GM04504 (cell line): ENCODE measurements around the gene C17orf50.
"Not testable (repeated sequence)": the region's sequence is repeated elsewhere in the genome, so short reads cannot be mapped to it uniquely, and the experiment has no call there.

Source experiments
- DNase-seq: peaks from one replicate; pipeline ENCODE4 v3.0.0-alpha.2; 2012; ENCODE audit warnings: low read depth

The C17orf50 gene

DNA sequence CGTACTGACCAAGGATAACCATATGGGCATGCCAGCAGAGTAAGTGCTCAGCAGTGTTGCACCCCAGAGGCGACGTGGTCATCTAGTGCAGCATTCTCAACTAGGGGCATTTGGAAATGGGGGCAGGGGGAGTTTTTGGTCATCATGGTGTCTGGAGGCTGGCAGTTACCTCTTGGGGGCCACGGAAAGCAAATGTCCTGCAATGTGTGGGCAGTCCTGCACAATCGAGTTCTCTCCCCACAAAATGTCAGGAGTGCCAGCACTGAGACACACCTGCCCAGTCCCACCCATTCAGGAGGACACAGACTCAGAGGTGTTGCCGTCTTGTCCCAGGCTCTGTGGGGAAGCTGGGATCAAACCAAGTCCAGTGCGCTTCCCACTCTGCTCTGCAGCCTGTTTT lies 26.3 kb upstream of the C17orf50 start:
- no peak for DNase-seq

DNA sequence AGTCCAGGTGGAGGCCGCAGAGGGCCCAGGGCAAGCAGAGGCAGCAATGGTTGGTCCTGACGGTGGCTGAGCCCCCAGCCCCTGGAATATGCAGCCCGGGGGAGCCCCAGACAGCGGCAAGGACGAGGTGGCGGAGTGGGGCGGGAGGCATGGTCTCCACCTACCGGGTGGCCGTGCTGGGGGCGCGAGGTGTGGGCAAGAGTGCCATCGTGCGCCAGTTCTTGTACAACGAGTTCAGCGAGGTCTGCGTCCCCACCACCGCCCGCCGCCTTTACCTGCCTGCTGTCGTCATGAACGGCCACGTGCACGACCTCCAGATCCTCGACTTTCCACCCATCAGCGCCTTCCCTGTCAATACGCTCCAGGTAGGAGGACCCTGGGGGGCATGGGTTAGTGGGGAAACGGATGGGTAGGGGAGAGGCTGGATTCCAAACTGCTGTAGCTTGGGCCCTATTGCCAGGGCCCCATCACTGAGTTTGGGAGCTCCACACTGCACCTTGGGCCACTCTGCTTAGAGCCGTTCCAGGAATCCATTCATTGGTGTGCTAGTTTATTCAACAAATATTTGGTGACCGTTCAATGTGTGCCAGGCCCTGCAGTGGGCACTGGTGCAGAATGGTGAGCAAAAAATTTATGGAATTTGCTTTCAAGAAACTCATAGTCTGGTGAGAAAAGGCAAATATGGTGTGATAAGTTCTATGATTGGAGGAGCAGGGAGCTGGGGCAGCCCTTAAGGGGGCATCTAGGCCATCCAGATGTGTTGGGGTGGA lies 25.5 kb upstream of the C17orf50 start:
- DNase-seq: no peak

DNA sequence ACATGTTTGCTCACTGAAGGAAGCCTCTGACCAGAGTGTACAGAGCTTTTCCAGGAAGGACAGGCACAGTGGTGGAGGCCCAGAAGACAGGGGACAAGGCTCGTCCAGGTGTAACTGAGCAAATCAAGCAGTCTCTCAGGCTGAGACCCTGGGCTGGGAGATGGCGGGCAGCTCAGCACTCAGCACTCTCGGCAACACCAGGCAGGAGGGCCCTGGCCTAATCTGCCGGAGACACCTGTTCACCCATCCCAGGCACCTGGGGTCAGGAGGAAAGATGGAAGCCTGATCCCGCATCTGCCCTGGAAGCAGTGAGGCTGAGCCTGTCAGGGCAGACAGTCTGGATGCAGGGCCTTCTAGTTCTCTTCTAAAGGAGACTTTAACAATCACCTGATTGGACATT lies 24.5 kb upstream of the C17orf50 start:
- DNase-seq: no peak

DNA sequence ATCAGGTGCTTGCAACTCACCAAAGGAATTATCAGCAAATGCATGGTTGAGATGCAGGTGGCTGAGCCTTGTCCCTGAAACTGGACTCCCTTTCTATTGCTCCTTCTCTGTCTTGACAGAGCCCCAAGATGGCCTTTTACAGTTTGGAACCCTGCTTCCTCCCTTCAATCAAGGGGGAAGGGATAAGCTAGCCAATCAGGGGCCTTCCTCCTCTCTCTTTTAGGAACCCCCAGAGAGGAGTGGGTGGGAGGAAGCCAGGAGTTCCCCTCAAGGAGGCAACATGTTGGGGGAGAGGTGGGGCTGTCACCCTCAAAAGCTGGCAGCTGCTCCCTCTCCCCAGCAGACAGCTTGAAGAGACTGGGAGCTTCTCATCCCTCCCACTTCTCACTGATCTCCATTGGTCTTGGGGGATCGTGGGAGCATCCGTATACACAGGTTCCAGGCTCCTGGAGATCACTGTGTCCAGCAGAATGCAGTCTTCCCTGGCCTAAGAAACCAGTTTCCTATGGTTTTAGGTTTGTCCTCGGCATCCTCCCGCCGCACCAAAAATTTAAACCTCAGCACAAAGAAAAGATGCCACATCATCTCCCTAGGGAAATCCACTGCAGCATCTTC lies 22.1 kb upstream of the C17orf50 start:
- no peak for DNase-seq

DNA sequence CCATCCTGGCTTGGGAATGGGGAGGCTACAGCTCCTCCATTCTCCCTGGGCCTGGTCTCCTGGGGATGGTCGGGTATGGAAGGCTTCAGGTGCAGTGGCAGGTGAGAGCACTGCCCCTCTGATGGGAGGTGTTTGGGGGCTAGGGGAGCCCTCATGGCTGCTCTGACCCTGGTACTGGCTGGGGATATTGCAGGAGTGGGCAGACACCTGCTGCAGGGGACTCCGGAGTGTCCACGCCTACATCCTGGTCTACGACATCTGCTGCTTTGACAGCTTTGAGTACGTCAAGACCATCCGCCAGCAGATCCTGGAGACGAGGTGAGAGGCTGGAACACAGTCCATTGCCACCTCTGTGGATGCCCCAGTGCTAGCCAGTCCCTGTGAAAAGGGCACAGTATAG lies 20.5 kb upstream of the C17orf50 start:
- no peak for DNase-seq

DNA sequence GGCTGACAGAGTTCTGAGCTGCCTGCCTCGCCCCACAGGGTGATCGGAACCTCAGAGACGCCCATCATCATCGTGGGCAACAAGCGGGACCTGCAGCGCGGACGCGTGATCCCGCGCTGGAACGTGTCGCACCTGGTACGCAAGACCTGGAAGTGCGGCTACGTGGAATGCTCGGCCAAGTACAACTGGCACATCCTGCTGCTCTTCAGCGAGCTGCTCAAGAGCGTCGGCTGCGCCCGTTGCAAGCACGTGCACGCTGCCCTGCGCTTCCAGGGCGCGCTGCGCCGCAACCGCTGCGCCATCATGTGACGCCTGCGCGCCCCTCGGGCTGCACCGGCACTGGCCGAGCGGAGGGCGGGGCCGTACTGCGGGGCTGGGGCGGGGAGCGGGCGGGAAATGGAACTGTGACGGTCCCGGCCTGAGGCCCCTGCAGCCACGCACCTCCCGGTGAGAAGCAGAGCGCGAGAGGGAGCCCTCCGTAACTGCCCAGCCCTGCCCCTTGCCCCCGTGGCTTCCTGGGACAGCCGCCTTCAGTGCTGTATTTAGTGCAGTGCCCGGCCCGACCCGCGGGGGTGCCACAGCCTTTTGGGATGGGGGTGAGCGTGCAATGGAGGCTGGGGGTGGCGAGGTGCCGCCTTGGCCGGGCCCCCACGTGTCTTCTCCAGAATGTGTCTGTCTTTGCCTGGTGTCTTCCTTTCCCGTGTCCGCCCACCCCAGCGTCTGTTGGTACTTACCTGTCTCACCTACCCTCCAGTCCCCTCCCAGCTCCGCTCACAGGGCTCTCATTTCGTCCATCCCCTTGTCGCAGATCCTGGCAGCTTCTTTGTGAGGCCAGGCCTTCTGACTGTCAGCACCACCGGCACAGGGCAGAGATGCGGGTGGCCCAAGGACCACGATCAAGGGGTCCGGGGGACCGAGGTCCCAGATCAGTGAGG lies 19.4 kb upstream of the C17orf50 start:
- no peak for DNase-seq

DNA sequence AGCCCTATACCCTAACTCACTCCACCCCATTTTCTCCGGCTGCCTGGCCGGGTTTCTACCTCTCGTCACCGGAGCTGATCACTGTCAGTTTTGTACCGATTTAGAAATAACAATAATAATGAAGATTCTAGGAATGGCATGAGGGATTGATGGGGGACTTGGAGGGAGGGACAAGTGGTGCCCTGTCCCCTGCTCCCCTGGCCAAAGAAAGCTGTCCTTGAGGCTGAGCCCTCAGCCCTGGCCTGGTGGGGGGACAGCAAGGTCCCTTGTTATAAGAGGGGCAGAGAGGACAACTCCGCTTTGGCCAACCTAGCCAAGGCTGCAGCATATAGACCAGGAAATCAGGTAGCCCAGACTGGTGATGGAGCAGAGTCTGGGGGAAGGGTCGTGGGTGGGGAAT lies 18.2 kb upstream of the C17orf50 start:
- no peak for DNase-seq

DNA sequence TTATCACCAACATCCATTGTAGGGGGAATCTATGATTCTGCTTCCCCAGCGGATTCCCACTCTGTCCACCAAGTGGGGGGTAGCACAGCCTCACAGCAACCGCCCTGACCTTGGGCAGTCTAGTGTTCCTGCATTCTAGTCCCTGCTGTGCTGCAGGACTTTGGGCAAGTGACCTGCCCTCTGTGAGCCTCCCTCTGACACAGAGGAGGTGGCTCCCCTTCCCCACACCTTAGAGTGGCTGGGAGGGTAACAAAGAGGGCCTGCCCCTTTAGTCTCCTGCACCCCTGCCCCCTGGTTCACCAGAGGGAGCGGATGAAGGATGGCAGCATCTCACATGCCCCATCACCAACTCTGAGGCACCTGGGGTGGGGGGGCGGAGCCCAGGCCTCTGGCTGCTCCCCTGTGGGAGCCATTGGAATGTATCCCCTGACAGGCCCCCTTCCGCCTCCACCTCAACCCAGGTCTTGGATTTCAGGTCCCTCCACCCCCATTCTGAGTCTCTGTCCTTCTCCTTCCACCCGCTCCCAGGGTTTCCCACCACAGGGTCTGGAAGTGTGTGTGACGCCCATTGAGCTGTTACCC lies 17.7 kb upstream of the C17orf50 start:
- DNase-seq: no peak

DNA sequence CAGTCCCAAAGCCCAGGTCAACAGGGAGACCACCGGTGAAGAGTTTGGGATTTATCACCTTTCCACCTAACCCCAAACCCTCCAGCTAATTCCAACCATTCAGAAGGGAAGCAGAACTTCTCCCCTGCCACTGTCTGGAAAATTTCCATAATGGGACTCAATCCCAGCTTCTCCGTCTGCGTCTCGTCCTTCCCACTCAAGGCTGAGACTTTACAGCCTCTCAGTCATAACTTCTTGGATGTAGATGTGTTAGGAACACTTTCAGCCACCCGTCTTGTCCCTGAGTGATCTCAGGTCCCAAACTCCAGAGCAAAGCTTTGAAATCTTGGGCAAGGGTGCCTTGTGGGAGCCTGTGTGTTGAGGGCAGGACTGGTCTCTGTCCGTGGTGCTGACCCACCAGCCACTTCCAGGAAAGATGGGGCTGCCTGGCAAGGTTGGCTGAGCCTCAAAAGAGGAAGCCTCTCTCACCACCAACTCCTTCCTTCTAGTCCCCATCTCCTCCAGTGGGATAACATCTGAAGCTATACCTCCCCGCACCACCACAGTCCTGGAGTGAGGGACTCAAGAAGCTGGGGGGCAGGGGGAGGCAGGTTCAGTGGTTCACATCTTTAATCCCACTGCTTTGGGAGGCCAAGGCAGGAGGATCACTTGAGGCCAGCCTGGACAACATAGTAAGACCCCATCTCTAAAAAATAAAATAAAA lies 16.9 kb upstream of the C17orf50 start:
- DNase-seq: no peak

DNA sequence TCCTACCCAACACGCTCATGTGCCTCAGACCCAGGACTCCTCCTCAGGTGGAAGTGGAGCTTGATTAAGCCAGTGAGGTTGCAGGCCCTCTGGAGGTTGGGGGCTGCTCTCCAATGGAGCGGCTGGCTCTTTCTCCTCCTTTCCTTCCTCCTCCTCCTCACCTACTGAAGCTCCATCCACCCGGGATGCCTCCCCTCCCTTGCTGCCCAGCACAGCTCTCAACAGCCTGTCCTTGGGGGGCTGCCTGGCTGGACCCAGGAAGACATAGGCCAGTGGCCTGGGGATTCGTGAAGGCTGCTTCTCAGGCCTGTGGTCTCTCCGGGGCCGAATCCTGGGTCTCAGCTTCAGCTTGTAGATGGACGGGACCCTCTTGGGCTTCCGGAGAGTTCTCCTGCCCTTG lies 15.9 kb upstream of the C17orf50 start:
- no peak for DNase-seq

DNA sequence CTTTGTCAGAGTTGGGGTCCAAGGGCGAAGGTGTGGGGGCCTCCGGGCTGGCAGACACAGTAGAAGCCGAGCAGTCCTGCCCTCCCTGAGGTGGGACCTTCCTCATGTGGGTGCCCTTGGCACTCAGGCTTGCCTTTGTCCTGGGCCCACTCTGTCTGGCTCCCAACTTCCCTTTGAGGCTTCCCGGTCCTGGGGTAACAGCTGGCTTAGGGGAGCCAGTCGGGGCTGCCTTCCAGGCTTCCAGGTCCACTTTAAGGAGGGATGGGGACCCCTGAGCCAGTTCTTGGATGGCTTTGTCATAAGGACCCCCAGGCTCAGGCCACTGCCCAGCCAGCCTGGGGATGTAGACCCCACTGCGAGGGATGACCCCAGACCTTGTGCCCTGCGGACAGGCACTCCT lies 15.4 kb upstream of the C17orf50 start:
- DNase-seq: no peak

DNA sequence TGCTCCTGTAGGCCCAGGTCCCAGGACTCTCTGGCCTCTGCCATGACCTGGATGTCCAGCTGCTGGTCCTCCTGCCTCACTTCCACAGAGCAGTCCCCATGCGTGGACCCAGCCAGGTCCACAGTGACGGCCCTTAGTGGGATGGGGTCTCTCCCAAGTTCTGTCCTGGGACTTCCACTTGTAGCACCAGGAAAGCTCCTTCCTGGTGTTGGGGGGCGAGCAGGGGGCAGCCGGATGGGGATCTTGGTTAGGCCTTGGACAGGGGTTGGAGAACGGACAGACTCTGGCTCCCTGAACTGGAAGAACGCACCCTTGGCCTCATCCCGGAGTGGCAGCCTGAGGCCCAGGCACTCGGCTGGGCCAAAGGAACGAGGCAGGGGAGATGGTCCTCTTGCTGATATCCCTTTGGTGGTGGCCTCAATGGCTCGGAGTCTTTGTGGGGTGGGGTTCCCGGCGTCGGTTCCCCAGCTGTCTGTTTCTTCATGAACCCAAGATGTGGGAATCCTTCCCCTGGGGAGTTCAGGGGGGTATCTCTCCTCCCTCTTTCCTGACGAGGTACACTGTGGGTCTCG lies 14.9 kb upstream of the C17orf50 start:
- no peak for DNase-seq

DNA sequence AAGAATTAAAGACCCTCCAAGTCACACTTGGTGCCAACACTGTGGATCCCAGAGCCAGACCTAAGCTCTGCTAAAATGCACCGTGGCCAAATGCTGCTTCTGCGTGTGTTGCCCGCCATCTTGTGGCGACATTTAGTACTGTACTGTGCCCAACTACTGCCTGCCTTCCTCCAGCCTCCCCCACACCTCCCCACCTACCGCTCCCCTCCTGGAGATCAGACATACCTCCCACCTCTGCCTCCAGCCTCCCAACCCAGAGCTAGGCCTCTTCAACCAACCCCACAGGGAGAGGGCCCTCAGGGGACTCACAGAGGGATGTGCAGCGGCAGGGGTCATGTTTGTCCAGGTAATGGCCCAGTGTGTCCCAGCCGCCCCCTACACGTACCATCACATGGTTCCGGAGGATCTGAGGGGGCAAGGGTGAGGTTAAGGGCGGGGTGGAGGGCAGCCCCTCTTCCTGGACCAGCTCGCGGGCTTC lies 13.1 kb upstream of the C17orf50 start:
- DNase-seq: peak; percentile 42

DNA sequence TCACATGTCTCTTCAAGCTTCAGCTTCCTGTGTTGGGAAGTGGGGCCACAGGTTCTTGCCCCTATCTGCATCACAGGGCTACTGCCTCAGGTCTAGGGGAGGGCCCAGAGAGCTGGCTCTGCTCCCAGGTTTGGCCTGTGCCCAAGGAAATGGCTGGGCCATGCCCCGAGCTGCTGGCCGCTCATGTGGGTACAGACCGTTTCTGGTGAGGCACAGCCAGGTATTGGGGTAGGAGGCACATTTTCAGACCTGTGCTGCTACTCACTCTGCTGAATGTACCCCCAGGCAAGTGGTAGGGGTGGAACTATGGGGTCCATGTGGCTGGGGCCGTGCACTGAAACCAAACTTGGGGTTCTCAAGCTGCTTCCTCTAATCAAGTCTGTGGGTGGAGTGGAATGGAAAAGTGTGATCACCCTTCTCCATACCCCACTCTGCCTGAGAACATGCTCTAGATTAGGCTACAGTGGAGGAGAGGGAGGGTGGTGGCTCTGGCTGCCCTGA lies 12.3 kb upstream of the C17orf50 start:
- DNase-seq: no peak

DNA sequence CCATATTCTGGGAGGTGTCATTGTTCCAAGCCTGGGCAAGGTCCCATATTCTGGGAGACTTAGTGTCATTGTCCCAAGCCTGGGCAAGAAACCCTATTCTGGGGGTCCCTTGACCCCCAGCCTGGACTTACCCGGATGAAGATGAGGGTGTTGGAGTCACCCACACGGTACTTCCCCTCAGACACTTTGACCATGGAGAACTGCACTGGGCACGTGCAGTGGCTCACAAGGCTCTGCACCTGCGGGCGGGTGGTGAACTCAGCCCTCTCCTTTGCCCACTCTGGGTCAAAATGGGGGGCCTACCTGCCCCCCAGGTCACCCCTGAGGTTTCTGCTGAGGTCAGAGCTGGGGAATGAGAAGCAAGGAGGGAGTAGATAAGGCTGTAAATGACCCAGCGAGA lies 11.7 kb upstream of the C17orf50 start:
- DNase-seq: no peak

DNA sequence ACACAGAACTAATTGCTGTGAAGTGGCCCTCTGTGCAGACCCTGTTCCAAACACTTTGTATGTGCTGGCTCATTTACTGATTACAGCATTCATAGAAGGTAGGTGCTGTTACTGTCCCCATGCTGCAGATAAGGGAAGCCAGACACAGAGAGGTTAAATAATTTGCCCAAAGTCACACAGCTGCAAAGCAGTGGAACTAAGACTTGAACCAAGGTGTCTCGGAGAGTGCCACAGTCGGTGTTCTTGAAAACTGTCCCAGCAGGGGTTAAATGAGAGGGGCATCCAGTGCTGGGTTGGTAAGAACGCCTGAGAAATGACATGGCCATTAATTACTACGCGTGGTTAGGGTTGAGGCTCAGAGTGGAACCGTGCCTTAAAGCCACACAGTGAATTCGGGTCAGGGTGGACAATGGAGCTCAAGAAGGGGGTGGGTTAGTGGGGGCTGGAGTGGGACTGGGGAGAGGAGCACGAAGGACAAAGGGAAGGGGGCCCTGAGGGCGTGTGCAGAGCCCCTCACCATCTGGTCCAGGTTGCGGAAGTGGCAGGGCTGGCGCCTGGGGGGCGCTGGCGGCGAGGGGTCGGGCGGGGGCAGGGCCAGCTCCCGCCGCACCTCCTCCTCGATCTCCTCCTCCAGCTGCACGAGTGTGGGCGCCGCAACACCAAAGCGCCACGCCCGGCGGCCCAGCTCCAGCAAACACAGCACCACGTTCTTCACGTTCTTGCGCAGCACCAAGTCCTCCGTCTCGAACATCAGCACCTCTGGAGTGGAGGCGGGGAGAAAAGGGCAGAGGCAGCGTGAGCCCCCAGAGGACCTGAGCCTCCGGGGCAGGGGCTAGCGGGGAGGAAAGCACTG lies 10.9 kb upstream of the C17orf50 start:
- no peak for DNase-seq

DNA sequence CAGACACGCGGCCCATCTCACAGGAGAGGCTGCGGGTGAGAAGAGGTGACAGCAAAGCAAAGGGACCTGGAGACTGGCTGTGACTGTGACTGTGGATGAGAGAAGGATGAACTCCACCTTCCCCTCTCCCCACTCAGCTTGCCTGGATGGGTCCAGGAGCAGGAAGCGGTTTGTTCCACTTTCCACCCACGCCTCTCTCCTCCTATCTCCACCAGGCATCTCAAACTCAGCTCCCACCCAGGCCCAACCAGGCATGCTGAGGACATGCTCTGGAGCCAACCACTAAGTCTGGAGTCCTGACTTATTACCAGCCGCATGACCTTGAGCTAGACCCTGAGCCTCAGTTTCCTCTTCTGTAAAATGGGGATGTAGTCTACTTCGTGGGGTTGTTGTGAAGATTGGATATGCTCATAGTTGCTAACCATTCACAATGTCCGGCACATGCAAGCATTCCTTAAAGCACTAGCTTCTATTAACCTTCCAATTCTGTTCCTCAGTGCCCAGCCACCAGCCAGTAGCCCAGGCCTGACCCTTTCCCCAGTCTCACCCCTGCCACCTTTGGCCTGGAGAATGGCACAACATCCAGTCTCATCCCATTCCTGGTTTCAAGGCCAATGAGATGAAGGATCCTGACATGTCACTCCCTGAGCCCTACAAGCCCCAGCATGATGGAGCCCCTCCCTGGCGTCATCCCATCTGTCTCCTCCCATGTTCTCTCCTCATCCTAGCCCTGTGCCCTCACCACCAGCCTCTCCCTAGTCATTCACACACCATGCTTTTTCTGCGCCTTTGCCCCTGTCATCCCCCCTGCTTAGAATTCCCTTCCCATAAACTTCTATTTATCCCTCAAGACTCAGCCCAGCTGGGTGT lies 9.9 kb upstream of the C17orf50 start:
- no peak for DNase-seq

DNA sequence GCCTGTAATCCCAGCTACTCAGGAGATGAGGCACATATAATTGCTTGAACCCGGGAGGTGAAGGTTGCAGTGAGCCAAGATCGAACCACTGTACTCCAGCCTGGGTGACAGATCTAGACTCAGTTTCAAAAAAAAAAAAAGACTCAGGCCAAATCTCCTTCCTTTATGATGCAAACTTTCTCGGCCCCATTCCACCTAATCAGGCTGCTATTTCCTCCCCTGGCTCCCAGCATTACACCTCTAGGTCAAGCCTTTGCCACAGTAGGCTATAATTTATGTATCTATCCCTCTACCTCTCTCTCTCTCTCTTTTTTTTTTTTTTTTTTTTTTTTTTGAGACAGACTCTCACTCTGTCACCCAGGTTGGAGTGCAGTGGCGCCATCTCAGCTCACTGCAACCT lies 9.1 kb upstream of the C17orf50 start:
- not testable (repeated sequence) for DNase-seq

DNA sequence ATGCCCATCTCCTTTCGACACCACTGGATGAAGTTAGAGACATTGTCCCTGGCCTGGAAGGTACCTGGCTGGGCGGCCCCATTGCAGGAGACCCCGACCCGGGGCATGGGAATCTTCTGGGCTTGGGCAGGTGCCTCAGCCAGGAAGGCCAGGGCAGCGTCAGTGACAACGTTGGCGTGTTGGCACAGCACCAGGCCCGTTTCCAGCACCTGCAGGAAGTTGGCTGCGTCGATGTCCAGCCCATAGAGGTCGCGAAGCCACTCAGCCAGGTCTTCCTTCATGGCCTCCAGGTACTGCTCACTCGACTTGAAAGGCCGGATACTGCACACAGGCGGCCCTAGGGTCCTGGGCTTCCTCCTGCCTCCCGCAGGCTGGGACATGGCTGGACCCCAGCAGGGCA lies 8.2 kb upstream of the C17orf50 start:
- no peak for DNase-seq
